GM10847 (cell line): Measurements from ENCODE around the gene TEX264.

Source experiments
- POLR2A ChIP-seq: IDR thresholded peaks from 2 replicates; pipeline ENCODE4 v1.6.1; 2011; ENCODE audit not compliant: insufficient read length; ENCODE audit errors: extremely low read depth

The TEX264 gene

GRCh38 chr3:51683566-51683965, 12.5 kb downstream of the TEX264 start:
- TF ChIP-seq POLR2A = no peak

- no peak for TF ChIP-seq POLR2A
Measured at GRCh38 chr3:51684971-51685751, 14.1 kb downstream of the TEX264 start.

- TF ChIP-seq POLR2A = no peak
Measured at GRCh38 chr3:51686056-51686455, 15.0 kb downstream of the TEX264 start.

- TF ChIP-seq POLR2A = no peak
Measured at GRCh38 chr3:51686512-51687215, 15.6 kb downstream of the TEX264 start.

- TF ChIP-seq POLR2A = no peak
Measured at GRCh38 chr3:51687431-51688205, 16.6 kb downstream of the TEX264 start.

- no peak for TF ChIP-seq POLR2A
Measured at GRCh38 chr3:51688206-51688600, 17.2 kb downstream of the TEX264 start.

- TF ChIP-seq POLR2A = no peak
Measured at GRCh38 chr3:51691021-51691420, 20.0 kb downstream of the TEX264 start.

- no peak for TF ChIP-seq POLR2A
Measured at GRCh38 chr3:51691949-51692348, 20.9 kb downstream of the TEX264 start.

- no peak for TF ChIP-seq POLR2A
Measured at GRCh38 chr3:51692980-51693395, 21.9 kb downstream of the TEX264 start.

- TF ChIP-seq POLR2A = no peak
Measured at GRCh38 chr3:51696954-51697353, 25.9 kb downstream of the TEX264 start.

GRCh38 chr3:51698209-51698608, 27.2 kb downstream of the TEX264 start:
- no peak for TF ChIP-seq POLR2A

GRCh38 chr3:51700403-51700802, 29.4 kb downstream of the TEX264 start:
- TF ChIP-seq POLR2A = no peak

- no peak for TF ChIP-seq POLR2A
Measured at GRCh38 chr3:51702156-51702555, 31.1 kb downstream of the TEX264 start.

GRCh38 chr3:51703068-51703760, 32.2 kb downstream of the TEX264 start:
- TF ChIP-seq POLR2A = no peak
